A549 (cell line): ENCODE results near the gene FBH1.

ENCODE experiments used
- CHD2 ChIP-seq: fragments of 150-350 bp; IDR thresholded peaks from 2 replicates; pipeline ENCODE4 v1.6.1; 2014; ENCODE audit warnings: low read length; ENCODE audit not compliant: partially characterized antibody
- HOXA7 ChIP-seq: fragments of 250-450 bp; sonication (Bioruptor Pico); IDR thresholded peaks from 2 replicates; pipeline ENCODE4 v1.5.0; 2020; ENCODE audit warnings: mild to moderate bottlenecking, moderate library complexity
- KDM1A ChIP-seq: fragments of 200-600 bp; sonication (generic); IDR thresholded peaks from 2 replicates; pipeline ENCODE4 v1.6.1; 2016; ENCODE audit warnings: low read depth, mild to moderate bottlenecking
- KDM5A ChIP-seq: fragments of 200-600 bp; sonication (generic); IDR thresholded peaks from 2 replicates; pipeline ENCODE4 v1.6.1; 2016; ENCODE audit warnings: antibody characterized with exemption, mild to moderate bottlenecking
- MYC ChIP-seq: IDR thresholded peaks from 2 replicates; pipeline ENCODE4 v1.6.1; 2012; ENCODE audit warnings: mild to moderate bottlenecking, inconsistent platforms, low read length, improper control_type of control experiment, borderline replicate concordance
- POLR2A ChIP-seq: IDR thresholded peaks from 2 replicates; pipeline ENCODE4 v1.6.1; 2012; ENCODE audit warnings: mild to moderate bottlenecking, low read length
- ZFP36 ChIP-seq: fragments of 450-650 bp; IDR thresholded peaks from 2 replicates; pipeline ENCODE4 v1.6.1; 2014; ENCODE audit warnings: borderline replicate concordance; ENCODE audit not compliant: partially characterized antibody
- ZSCAN20 ChIP-seq: fragments of 250-450 bp; sonication (Bioruptor Pico); IDR thresholded peaks from 2 replicates; pipeline ENCODE4 v1.8.0; 2022; ENCODE audit warnings: mild to moderate bottlenecking, moderate library complexity
- TF ChIP-seq, protein P1 (sequence below): fragments of >200 bp; sonication (Bioruptor Twin); formaldehyde crosslinking; IDR thresholded peaks from 3 replicates; pipeline ENCODE4 v1.5.1; 2016
- TF ChIP-seq, protein P2 (sequence below): IDR thresholded peaks from 2 replicates; pipeline ENCODE4 v1.6.1; 2012; ENCODE audit warnings: low read depth, borderline replicate concordance
- TF ChIP-seq, protein P3 (sequence below): fragments of >200 bp; sonication (Bioruptor Twin); formaldehyde crosslinking; IDR thresholded peaks from 3 replicates; pipeline ENCODE4 v1.6.1; 2016

DNA sequence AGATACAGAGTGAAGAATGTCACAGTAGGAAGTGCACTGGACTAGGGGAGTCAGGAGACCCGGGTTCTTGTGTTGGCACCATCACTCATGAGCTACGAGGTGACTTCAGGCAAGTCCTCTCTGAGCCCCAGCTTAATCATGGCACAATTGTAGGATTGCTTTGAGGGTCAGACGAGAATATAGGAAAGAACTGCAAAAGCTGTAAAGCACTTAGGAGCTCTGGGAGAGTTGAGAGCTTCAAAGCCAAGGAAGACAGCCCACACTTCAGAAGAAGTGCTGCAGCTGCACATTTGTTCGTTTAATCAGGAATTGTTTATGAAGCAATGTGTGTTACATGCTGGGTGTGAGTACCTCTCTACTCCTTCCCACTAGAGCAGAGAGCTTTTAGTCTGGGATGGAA, 4.4 kb downstream of the FBH1 start:
- TF ChIP-seq, protein P1, sequence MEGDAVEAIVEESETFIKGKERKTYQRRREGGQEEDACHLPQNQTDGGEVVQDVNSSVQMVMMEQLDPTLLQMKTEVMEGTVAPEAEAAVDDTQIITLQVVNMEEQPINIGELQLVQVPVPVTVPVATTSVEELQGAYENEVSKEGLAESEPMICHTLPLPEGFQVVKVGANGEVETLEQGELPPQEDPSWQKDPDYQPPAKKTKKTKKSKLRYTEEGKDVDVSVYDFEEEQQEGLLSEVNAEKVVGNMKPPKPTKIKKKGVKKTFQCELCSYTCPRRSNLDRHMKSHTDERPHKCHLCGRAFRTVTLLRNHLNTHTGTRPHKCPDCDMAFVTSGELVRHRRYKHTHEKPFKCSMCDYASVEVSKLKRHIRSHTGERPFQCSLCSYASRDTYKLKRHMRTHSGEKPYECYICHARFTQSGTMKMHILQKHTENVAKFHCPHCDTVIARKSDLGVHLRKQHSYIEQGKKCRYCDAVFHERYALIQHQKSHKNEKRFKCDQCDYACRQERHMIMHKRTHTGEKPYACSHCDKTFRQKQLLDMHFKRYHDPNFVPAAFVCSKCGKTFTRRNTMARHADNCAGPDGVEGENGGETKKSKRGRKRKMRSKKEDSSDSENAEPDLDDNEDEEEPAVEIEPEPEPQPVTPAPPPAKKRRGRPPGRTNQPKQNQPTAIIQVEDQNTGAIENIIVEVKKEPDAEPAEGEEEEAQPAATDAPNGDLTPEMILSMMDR: no peak
- TF ChIP-seq POLR2A (no peak), MYC (no peak), HOXA7 (CRISPR knock-in tag) (no peak), ZSCAN20 (CRISPR knock-in tag) (no peak), ZFP36 (no peak), CHD2 (no peak), KDM1A (no peak), KDM5A (no peak)
- TF ChIP-seq, protein P2, sequence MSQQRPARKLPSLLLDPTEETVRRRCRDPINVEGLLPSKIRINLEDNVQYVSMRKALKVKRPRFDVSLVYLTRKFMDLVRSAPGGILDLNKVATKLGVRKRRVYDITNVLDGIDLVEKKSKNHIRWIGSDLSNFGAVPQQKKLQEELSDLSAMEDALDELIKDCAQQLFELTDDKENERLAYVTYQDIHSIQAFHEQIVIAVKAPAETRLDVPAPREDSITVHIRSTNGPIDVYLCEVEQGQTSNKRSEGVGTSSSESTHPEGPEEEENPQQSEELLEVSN: no peak
- TF ChIP-seq, protein P3, sequence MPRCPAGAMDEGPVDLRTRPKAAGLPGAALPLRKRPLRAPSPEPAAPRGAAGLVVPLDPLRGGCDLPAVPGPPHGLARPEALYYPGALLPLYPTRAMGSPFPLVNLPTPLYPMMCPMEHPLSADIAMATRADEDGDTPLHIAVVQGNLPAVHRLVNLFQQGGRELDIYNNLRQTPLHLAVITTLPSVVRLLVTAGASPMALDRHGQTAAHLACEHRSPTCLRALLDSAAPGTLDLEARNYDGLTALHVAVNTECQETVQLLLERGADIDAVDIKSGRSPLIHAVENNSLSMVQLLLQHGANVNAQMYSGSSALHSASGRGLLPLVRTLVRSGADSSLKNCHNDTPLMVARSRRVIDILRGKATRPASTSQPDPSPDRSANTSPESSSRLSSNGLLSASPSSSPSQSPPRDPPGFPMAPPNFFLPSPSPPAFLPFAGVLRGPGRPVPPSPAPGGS: no peak
